Peyer's patch (tissue), 4 donors: Measurements from ENCODE around the gene MXD1. TPM values are rescaled to one million over a fixed set of nuclear protein-coding genes. Genes with fewer than 3 reads are reported as not detected.

ENCODE experiments used
- DNase-seq, 3 donors: peaks; one replicate each; pipeline ENCODE4 v3.0.0-alpha.2; 2017 to 2019
- H3K27ac ChIP-seq, 4 donors: fragments of 200-600 bp; sonication (generic); one replicate each; pipeline ENCODE4 v1.5.1; 2016 to 2019
- H3K27me3 ChIP-seq, 2 donors: fragments of 200-600 bp; sonication (generic); one replicate each; pipeline ENCODE4 v1.5.1; 2019
- H3K36me3 ChIP-seq, 3 donors: fragments of 200-600 bp; sonication (generic); one replicate each; pipeline ENCODE4 v1.5.1; 2016 to 2019
- H3K4me1 ChIP-seq, 4 donors: fragments of 200-600 bp; sonication (generic); one replicate each; pipeline ENCODE4 v1.5.1; 2016 to 2019
- H3K4me3 ChIP-seq, 4 donors: fragments of 200-600 bp; sonication (generic); 1 replicate in 3 of 4; 2 replicates in 1 of 4; pipeline ENCODE4 v1.5.1; 2016 to 2019; ENCODE audit warnings: mild to moderate bottlenecking in 1 of 4
- H3K9me3 ChIP-seq, 4 donors: fragments of 200-600 bp; sonication (generic); one replicate each; pipeline ENCODE4 v1.5.1; 2016 to 2019; ENCODE audit warnings: mild to moderate bottlenecking in 1 of 4
- CTCF ChIP-seq, 6 experiments: fragments of 450-650 bp in 4 of 6; fragments of 200-600 bp in 2 of 6; sonication (generic) in 1 of 6; IDR thresholded peaks; one replicate each; pipeline ENCODE4 v1.5.1; 2017 to 2019; ENCODE audit warnings: antibody characterized with exemption in 6 of 6, mild to moderate bottlenecking in 3 of 6, moderate library complexity in 1 of 6
- POLR2A ChIP-seq, 2 donors: fragments of 450-650 bp; IDR thresholded peaks; one replicate each; pipeline ENCODE4 v1.5.1; 2017; ENCODE audit warnings: antibody characterized with exemption in 2 of 2, mild to moderate bottlenecking in 2 of 2, moderate library complexity in 2 of 2
- total RNA-seq, 4 donors: library from RNA; depleted of rRNA; stranded (reverse); fragments of >200 nt; gene quantifications; one replicate each; pipeline ENCODE4 v1.1.0, GENCODE V29; 2016

The MXD1 gene
- total RNA-seq, 4 donors from 2014 or later: 18.2 to 83.7 (median 74.4) TPM

DNA sequence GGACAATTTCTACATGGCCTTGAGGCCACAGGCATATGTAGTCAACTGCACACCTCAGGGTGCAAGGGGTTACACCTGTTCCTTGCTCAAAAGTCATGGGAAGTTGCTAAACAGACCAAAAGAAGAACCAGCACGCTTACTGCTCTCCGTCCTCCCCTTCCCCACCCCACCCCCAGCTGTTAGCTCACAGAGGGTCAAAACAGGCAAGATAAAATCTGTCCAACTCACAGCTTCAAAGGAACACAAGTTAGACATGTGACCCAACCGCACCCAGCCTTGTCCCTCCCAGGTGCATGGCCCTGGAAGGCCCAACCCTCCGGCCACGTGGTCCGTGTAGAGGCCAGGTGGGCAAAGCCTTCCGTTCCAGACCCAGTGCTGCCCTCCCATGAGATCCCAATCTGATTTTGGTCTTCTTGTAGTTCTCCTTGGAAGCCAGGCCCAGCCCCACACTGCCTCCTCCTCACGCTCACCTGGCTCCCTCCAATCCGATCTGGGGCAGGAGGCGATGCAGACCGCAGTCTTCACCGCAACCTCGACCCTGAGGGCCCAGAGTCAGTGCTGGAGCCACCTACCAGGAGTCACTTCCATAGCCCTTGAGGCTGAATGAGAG is 61.0 kb downstream of the MXD1 start:
- no peak overlapping the region for H3K4me3 ChIP-seq
- no peaks in the 10 kb centered on the region for H3K27me3 ChIP-seq
- no peak for TF ChIP-seq POLR2A (IDR thresholded peaks at IDR 0.05)
- no peak for TF ChIP-seq CTCF (IDR thresholded peaks at IDR 0.05)
- no peaks in the 10 kb centered on the region for H3K9me3 ChIP-seq
- no peaks in the 10 kb centered on the region for H3K4me1 ChIP-seq
- H3K36me3 ChIP-seq: no peaks in the 10 kb centered on the region
- peak in 1 of 3 donors; percentile 56 for DNase-seq
- no peak overlapping the region for H3K27ac ChIP-seq

GRCh38 chr2:69977186-69977585 is 62.3 kb downstream of the MXD1 start:
- TF ChIP-seq CTCF (IDR thresholded peaks at IDR 0.05) (no peak), POLR2A (IDR thresholded peaks at IDR 0.05) (no peak)
- no peaks in the 10 kb centered on the region for H3K36me3 ChIP-seq
- no peaks in the 10 kb centered on the region for H3K4me1 ChIP-seq
- no peak overlapping the region for H3K4me3 ChIP-seq
- no peak overlapping the region for H3K27ac ChIP-seq
- DNase-seq: peak in 1 of 3 donors; percentile 16
- H3K27me3 ChIP-seq: no peaks in the 10 kb centered on the region
- no peaks in the 10 kb centered on the region for H3K9me3 ChIP-seq

- Histone ChIP-seq H3K4me1 (no peaks in the 10 kb centered on the region), H3K27me3 (no peaks in the 10 kb centered on the region), H3K36me3 (no peaks in the 10 kb centered on the region), H3K27ac (no peak overlapping the region), H3K9me3 (no peaks in the 10 kb centered on the region), H3K4me3 (no peak overlapping the region)
- DNase-seq: peak in 1 of 3 donors; percentile 40
- no peak for TF ChIP-seq POLR2A (IDR thresholded peaks at IDR 0.05)
- no peak for TF ChIP-seq CTCF (IDR thresholded peaks at IDR 0.05)
Observed at GRCh38 chr2:69977906-69978482, 63.1 kb downstream of the MXD1 start.

- no peak for TF ChIP-seq CTCF (IDR thresholded peaks at IDR 0.05)
- TF ChIP-seq POLR2A (IDR thresholded peaks at IDR 0.05): no peak
- Histone ChIP-seq H3K36me3 (no peaks in the 10 kb centered on the region), H3K27ac (no peak overlapping the region), H3K4me1 (no peaks in the 10 kb centered on the region), H3K9me3 (no peaks in the 10 kb centered on the region), H3K27me3 (no peaks in the 10 kb centered on the region), H3K4me3 (no peak overlapping the region)
- peak in 1 of 3 donors; percentile 24 for DNase-seq
Observed at GRCh38 chr2:69979902-69980807, 65.2 kb downstream of the MXD1 start.

DNA sequence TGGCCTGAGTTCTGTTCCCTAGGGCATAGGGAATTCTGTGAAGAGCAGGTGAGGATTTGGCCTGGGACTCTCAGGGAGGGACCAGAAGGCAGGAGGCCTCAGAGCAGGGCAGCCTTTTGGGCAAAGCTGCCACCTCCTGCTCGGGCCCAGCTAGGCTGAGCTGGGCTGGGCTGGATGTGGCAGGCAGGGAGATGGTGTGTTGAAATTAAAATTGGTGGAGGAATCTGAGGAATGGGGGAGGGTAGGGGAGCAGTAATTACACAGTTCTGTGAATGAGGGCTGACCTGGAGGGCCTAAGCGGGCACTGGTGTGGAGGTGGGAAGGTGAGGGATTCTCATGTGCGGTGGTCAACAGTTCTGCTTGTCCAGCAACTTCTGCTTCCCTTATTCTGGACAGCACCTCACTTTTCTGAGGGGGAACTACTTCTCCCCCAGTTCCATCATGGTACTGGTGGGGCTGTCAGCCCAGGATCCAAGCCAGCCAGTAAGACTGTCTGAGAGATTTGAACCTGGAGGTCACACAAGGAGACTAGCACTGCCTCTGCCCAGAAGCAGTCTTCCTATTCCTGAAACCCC is 68.6 kb downstream of the MXD1 start:
- H3K4me1 ChIP-seq: no peaks in the 10 kb centered on the region
- TF ChIP-seq CTCF (IDR thresholded peaks at IDR 0.05): no peak
- no peak for TF ChIP-seq POLR2A (IDR thresholded peaks at IDR 0.05)
- H3K27me3 ChIP-seq: no peaks in the 10 kb centered on the region
- no peak overlapping the region for H3K4me3 ChIP-seq
- no peaks in the 10 kb centered on the region for H3K9me3 ChIP-seq
- H3K36me3 ChIP-seq: no peaks in the 10 kb centered on the region
- H3K27ac ChIP-seq: no peak overlapping the region
- DNase-seq: no peak
